Naive thymus-derived CD4-positive, alpha-beta T cell (primary cell): ENCODE measurements around the gene SRSF7. TPM values are rescaled to one million over a fixed set of nuclear protein-coding genes. Genes with fewer than 3 reads are reported as not detected.
A peak's percentile ranks its signal among the peaks of the same experiment; 100 is the strongest.

Experiments used
- ATAC-seq: fragments of 150-1000 bp; cut with Tn5 transposase; 2 replicates; pipeline ENCODE4 v1.10.0; 2021; ENCODE audit warnings: mild to moderate bottlenecking, moderate library complexity
- CTCF ChIA-PET: fragments of 350-600 bp; sonication (Branson Sonifier 250); formaldehyde crosslinking; loops from one replicate; lab custom pipeline; 2021; ENCODE audit warnings: antibody characterized with exemption; lab: Charles Lee
- POLR2A ChIA-PET: fragments of 350-600 bp; sonication (Branson Sonifier 250); formaldehyde crosslinking; loops from one replicate; lab custom pipeline; 2021; ENCODE audit warnings: antibody characterized with exemption, inconsistent platforms; lab: Charles Lee
- DNase-seq, 9 donors: peaks; one replicate each; pipeline versions ENCODE4 v3.0.0 to v3.0.0-alpha.2; 2020 to 2022; ENCODE audit warnings: mixed read lengths in 1 of 9
- H3K27ac ChIP-seq: one replicate; pipeline ENCODE4 v1.7.0; 2013; ENCODE audit warnings: mild to moderate bottlenecking, low read depth, low read length, moderate library complexity
- H3K27me3 ChIP-seq, 2 donors: one replicate each; pipeline ENCODE4 v1.7.0; 2013; ENCODE audit warnings: low read length in 2 of 2, mild to moderate bottlenecking in 2 of 2, moderate library complexity in 2 of 2; ENCODE audit not compliant: control insufficient read depth in 2 of 2, insufficient read depth in 2 of 2
- H3K36me3 ChIP-seq, 3 experiments: 1 replicate in 2 of 3; 2 replicates in 1 of 3; pipeline ENCODE4 v1.7.0; 2013; ENCODE audit warnings: low read length in 3 of 3, mild to moderate bottlenecking in 3 of 3, moderate library complexity in 1 of 3; ENCODE audit not compliant: insufficient read depth in 3 of 3, control insufficient read depth in 2 of 3
- H3K4me1 ChIP-seq, 2 donors: one replicate each; pipeline ENCODE4 v1.7.0; 2013; ENCODE audit warnings: low read length in 2 of 2, mild to moderate bottlenecking in 2 of 2, moderate library complexity in 1 of 2; ENCODE audit not compliant: control insufficient read depth in 2 of 2, insufficient read depth in 2 of 2
- H3K4me3 ChIP-seq: 2 replicates; pipeline ENCODE4 v1.7.0; 2013; ENCODE audit warnings: mild to moderate bottlenecking, low read length
- H3K9me3 ChIP-seq, 3 experiments: 1 replicate in 2 of 3; 2 replicates in 1 of 3; pipeline ENCODE4 v1.7.0; 2013; ENCODE audit warnings: low read length in 3 of 3; ENCODE audit not compliant: control insufficient read depth in 2 of 3
- H3K27ac Mint-ChIP-seq, 9 donors: one replicate each; pipeline ENCODE4 v1.8.0; 2020 to 2022; ENCODE audit warnings: mixed read lengths in 9 of 9, mild to moderate bottlenecking in 8 of 9, moderate library complexity in 5 of 9, inconsistent platforms in 2 of 9
- H3K27me3 Mint-ChIP-seq, 5 donors: one replicate each; pipeline ENCODE4 v1.8.0; 2021 to 2022; ENCODE audit warnings: mixed read lengths in 5 of 5, mild to moderate bottlenecking in 1 of 5
- H3K36me3 Mint-ChIP-seq, 5 donors: one replicate each; pipeline ENCODE4 v1.8.0; 2020 to 2022; ENCODE audit warnings: mixed read lengths in 5 of 5, mild to moderate bottlenecking in 3 of 5, inconsistent platforms in 1 of 5
- H3K4me1 Mint-ChIP-seq, 7 donors: one replicate each; pipeline ENCODE4 v1.8.0; 2020 to 2022; ENCODE audit warnings: mixed read lengths in 7 of 7, mild to moderate bottlenecking in 3 of 7, inconsistent platforms in 1 of 7
- H3K4me3 Mint-ChIP-seq, 10 donors: one replicate each; pipeline ENCODE4 v1.8.0; 2020 to 2022; ENCODE audit warnings: mild to moderate bottlenecking in 10 of 10, mixed read lengths in 10 of 10, moderate library complexity in 6 of 10, inconsistent platforms in 2 of 10
- H3K9me3 Mint-ChIP-seq, 11 donors: one replicate each; pipeline ENCODE4 v1.8.0; 2020 to 2022; ENCODE audit warnings: mixed read lengths in 11 of 11, mild to moderate bottlenecking in 4 of 11, inconsistent platforms in 1 of 11, moderate library complexity in 1 of 11
- intact Hi-C, 2 donors: fragments of 100-400 bp; cut with micrococcal nuclease; formaldehyde crosslinking; loops; one replicate each; pipeline ENCODE4 v1.15.1; 2023
- polyA plus RNA-seq, 2 donors: library from polyadenylated mRNA; unstranded; fragments of 300-500 nt; fragmentation: Illumina TruSeq; gene quantifications; one replicate each; pipeline ENCODE4 v1.2.3, GENCODE V29; 2021
- total RNA-seq, 6 experiments: library from RNA in 5 of 6; stranded (reverse) in 5 of 6; gene quantifications; 1 replicate in 5 of 6; 2 replicates in 1 of 6; pipeline ENCODE4 v1.2.3 and lab custom pipeline; 2021 to 2026

SRSF7 gene
- total and polyA plus RNA-seq, 7 experiments from 2014 or later = 197 to 503 (median 295) TPM

DNA sequence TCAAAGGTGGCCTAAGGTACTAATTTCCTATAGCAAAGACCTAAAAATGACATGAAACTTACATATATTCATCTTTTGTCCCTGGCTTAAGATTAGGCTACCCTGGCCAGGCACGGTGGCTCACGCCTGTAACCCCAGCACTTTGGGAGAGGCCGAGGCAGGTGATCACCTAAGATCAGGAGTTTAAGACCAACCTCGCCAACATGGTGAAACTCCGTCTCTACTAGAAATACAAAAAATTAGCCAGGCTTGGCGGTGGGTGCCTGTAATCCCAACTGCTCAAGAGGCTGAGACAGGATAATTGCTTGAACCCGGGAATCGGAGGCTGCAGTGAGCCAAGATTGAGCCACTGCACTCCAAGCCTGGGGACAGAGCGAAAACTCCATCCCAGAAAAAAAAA is 5.9 kb downstream of the SRSF7 start:
- ATAC-seq = no peak
- Histone ChIP-seq H3K4me1 (peaks cover 40 to 41% of the 10 kb centered on the region in 2 donors), H3K27me3 (no peaks in the 10 kb centered on the region), H3K9me3 (no peaks in the 10 kb centered on the region), H3K4me3 (no peak overlapping the region), H3K27ac (no peak overlapping the region), H3K36me3 (peaks cover 45 to 75% (median 64%) of the 10 kb centered on the region in 3 experiments)
- H3K27ac Mint-ChIP-seq = peak overlapping the region in 4 of 9 donors; percentile 11 to 70 (median 34)
- intact Hi-C loops = loop anchor here in 1 of 2 donors (10.0 kb wide), 2 partner anchors 1420 to 1660 kb away; partner anchors contain the start of genes GPATCH11, HEATR5B and PRKD3
- peaks cover 44 to 82% (median 68%) of the 10 kb centered on the region in 7 donors for H3K4me1 Mint-ChIP-seq
- peaks cover 0 to 6% (median 0%) of the 10 kb centered on the region in 11 donors for H3K9me3 Mint-ChIP-seq
- H3K4me3 Mint-ChIP-seq = peak overlapping the region in 5 of 10 donors; percentile 1 to 99 (median 95)
- H3K27me3 Mint-ChIP-seq = no peaks in the 10 kb centered on the region
- DNase-seq = no peak
- ChIA-PET POLR2A (interaction anchor here (1.2 kb wide), 1 partner anchor 11 kb away, joined by 4 read pairs; no protein-coding TSS in a partner anchor), CTCF (interaction anchor here (1.4 to 2.2 kb wide), 2 partner anchors 11 to 164 kb away, joined by 7 to 12 read pairs; no protein-coding TSS in a partner anchor)
- peaks cover 14 to 58% (median 49%) of the 10 kb centered on the region in 5 donors for H3K36me3 Mint-ChIP-seq

DNA sequence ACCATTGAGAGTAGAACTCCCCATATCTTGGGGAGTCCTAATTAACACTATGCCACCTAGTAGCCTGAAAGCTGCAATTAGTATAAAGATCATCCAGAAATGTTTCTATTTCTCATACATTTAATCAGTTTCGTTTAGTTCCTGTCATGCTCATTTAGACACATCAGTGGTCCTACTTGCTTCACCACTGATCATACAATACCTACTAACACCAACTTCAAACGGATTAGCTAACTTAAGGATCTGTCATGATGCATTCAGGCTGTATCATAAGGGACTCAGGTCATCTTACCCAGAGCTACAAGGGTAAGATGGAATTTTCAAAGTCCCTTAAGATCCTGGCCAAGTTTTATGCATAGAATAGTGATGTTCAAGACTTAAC is 6.8 kb downstream of the SRSF7 start:
- CTCF ChIA-PET = interaction anchor here (0.6 to 2.2 kb wide), 9 partner anchors 10 to 208 kb away, joined by 3 to 12 read pairs (median 6); no protein-coding TSS in a partner anchor
- intact Hi-C loops = loop anchor here in 1 of 2 donors (1.0 to 10.0 kb wide), 4 partner anchors 16 to 1660 kb away; partner anchors contain the start of genes GEMIN6, GPATCH11, HEATR5B and PRKD3
- ATAC-seq (no peak), DNase-seq (no peak)
- Histone ChIP-seq H3K27ac (peak overlapping the region; percentile 2), H3K4me1 (peaks cover 40 to 41% of the 10 kb centered on the region in 2 donors), H3K4me3 (no peak overlapping the region), H3K27me3 (no peaks in the 10 kb centered on the region), H3K9me3 (no peaks in the 10 kb centered on the region), H3K36me3 (peaks cover 45 to 67% (median 58%) of the 10 kb centered on the region in 3 experiments)
- peaks cover 9 to 54% (median 41%) of the 10 kb centered on the region in 5 donors for H3K36me3 Mint-ChIP-seq
- H3K27me3 Mint-ChIP-seq = no peaks in the 10 kb centered on the region
- peak overlapping the region in 3 of 9 donors; percentile 13 to 75 (median 49) for H3K27ac Mint-ChIP-seq
- peaks cover 41 to 78% (median 65%) of the 10 kb centered on the region in 7 donors for H3K4me1 Mint-ChIP-seq
- peak overlapping the region in 2 of 10 donors; percentile 5 to 7 for H3K4me3 Mint-ChIP-seq
- peaks cover 0 to 4% (median 0%) of the 10 kb centered on the region in 11 donors for H3K9me3 Mint-ChIP-seq
- POLR2A ChIA-PET = interaction anchor here (1.3 to 10.0 kb wide), 4 partner anchors 6 to 143 kb away, joined by 3 to 91 read pairs (median 4); partner anchors contain the start of genes GALM and SRSF7

DNA sequence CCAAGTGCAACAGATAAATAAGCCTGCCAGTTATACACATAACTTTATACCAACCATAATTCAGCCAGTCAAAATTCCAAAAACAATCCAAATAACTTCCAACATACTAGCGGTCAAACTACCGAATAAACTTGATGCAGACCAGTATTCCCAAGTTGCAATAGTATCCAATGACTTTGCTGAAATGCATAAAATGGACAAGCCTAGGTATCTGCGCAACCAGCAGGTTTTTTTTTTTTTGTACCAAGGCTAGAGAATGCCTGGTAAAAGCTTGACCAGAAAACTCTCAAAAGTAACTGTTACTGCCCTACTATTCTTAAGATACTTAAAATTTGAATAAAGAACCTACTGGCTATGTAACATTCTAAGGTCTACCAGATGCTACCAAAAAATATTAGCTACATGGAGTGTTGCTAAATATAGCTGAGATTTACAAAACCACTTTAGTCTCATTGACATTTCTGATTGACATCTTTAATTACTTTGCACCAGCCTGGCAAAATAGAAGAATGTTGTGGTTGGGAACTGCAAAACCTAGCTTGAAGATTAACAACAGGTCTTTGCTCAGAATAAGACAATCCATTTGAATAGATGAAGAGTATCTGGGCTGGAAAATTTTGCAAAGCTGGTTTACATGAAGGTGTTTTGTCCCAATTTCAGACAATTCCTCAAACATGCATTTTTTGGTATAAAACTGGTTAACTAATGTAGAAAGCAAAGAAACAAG is 7.3 kb downstream of the SRSF7 start:
- H3K36me3 Mint-ChIP-seq = peaks cover 9 to 53% (median 35%) of the 10 kb centered on the region in 5 donors
- peak overlapping the region in 1 of 10 donors; percentile 5 for H3K4me3 Mint-ChIP-seq
- ChIA-PET POLR2A (interaction anchor here (1.1 to 10.0 kb wide), 5 partner anchors 6 to 211 kb away, joined by 3 to 91 read pairs (median 4); partner anchors contain the start of genes GALM and SRSF7), CTCF (interaction anchor here (0.5 to 2.2 kb wide), 14 partner anchors 9 to 208 kb away, joined by 3 to 12 read pairs (median 4); no protein-coding TSS in a partner anchor)
- H3K27ac ChIP-seq = peak overlapping the region; percentile 2
- H3K4me3 ChIP-seq = no peak overlapping the region
- no peak for ATAC-seq
- H3K27me3 ChIP-seq = no peaks in the 10 kb centered on the region
- peaks cover 0 to 4% (median 0%) of the 10 kb centered on the region in 11 donors for H3K9me3 Mint-ChIP-seq
- H3K4me1 Mint-ChIP-seq = peaks cover 38 to 77% (median 60%) of the 10 kb centered on the region in 7 donors
- peak overlapping the region in 3 of 9 donors; percentile 13 to 75 (median 49) for H3K27ac Mint-ChIP-seq
- H3K36me3 ChIP-seq = peaks cover 45 to 63% (median 54%) of the 10 kb centered on the region in 3 experiments
- intact Hi-C loops = loop anchor here in 1 of 2 donors (1.0 to 10.0 kb wide), 4 partner anchors 16 to 1659 kb away; partner anchors contain the start of genes GEMIN6, GPATCH11, HEATR5B and PRKD3
- H3K9me3 ChIP-seq = no peaks in the 10 kb centered on the region
- no peaks in the 10 kb centered on the region for H3K27me3 Mint-ChIP-seq
- peaks cover 37 to 38% of the 10 kb centered on the region in 2 donors for H3K4me1 ChIP-seq
- DNase-seq = no peak

DNA sequence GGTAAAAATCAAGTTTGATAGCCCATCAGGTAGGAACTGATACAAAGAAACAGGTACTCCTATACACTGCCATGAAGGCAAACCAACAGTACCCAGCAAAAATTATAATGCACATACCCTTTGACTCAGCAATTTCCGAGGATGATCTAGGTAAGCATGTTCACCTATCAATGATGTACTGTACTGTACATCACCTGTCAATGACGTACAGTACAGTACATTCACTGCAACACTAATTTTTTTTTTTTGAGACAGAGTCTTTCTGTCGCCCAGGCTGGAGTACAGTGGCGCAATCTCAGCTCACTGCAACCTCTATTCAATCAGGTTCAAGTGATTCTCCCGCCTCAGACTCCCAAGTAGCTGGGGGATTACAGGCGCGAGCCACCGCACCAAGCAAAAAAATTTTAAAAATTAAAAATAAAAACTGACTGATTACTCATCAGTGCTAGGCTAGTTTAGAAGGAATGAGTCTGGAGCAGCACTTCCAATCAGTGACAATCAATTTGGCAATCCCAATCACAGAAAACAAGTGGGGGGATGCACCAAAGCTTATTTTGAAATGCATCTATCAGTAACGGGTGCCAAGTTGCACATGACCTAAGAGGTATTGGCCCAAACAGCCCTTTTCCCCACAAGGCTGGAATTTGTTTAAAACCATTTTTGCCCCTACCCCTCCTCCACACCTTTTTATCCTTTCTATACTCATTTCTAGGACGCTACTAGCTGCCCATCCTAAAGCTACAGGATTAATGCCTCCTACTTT is 8.2 kb downstream of the SRSF7 start:
- ChIA-PET CTCF (interaction anchor here (0.5 to 4.3 kb wide), 9 partner anchors 29 to 413 kb away, joined by 3 to 32 read pairs (median 6); no protein-coding TSS in a partner anchor), POLR2A (interaction anchor here (0.6 to 10.0 kb wide), 8 partner anchors 7 to 210 kb away, joined by 3 to 91 read pairs (median 4); partner anchors contain the start of genes GALM and SRSF7)
- Mint-ChIP-seq H3K27me3 (no peaks in the 10 kb centered on the region), H3K4me3 (no peak overlapping the region), H3K9me3 (peaks cover 0 to 2% (median 0%) of the 10 kb centered on the region in 11 donors), H3K4me1 (peaks cover 33 to 74% (median 53%) of the 10 kb centered on the region in 7 donors), H3K36me3 (peaks cover 7 to 47% (median 34%) of the 10 kb centered on the region in 5 donors), H3K27ac (peak overlapping the region in 3 of 9 donors; percentile 15 to 75 (median 41))
- ATAC-seq (peak; percentile 43), DNase-seq (no peak)
- no peak overlapping the region for H3K4me3 ChIP-seq
- no peaks in the 10 kb centered on the region for H3K9me3 ChIP-seq
- H3K27ac ChIP-seq = no peak overlapping the region
- peaks cover 38 to 54% (median 46%) of the 10 kb centered on the region in 3 experiments for H3K36me3 ChIP-seq
- no peaks in the 10 kb centered on the region for H3K27me3 ChIP-seq
- H3K4me1 ChIP-seq = peaks cover 28 to 29% of the 10 kb centered on the region in 2 donors
- intact Hi-C loops = loop anchor here in 1 of 2 donors (5.0 to 10.0 kb wide), 3 partner anchors 34 to 1658 kb away; partner anchors contain the start of genes GEMIN6, GPATCH11, HEATR5B and PRKD3

DNA sequence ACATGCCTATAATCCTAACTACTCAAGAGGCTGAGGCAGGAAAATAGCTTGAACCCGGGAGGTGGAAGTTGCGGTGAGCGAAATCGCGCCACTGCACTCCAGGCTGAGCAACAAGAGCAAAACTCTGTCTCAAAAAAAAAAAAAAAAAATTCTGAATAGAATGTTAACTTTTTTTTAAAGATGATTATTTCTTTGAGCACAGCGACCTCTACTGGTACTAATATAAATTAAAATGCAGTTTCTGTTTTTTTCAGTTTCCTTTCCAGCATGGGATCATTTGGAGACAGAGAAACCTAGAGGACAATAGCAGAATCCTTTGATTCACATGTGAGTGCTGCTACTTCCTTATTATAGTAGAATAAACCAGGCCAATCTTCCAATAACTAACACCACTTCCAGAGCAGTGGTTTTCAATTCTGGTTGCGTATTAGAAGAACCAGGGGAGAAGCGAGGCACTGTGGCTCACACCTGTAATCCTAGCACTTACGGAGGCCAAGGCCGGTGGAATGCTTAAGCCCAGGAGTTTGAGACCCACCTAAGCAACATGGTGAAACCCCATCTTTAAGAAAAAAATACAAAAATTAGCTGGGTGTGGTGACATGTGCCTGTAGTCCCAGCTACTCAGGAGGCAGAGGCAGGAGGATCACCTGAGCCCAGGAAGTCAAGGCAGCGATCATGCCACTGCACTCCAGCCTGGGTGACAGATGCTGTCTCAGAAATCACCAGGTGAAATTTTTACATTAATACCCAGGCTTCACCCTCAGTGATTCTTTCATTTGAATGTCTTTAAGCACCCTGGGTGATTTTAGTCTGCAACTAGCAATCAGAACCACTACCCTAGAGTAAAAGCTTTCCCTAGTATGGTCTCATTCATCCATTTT is 10.1 kb downstream of the SRSF7 start:
- Mint-ChIP-seq H3K27ac (peak overlapping the region in 8 of 9 donors; percentile 3 to 83 (median 70)), H3K4me3 (no peak overlapping the region), H3K4me1 (peaks cover 20 to 57% (median 36%) of the 10 kb centered on the region in 7 donors), H3K27me3 (no peaks in the 10 kb centered on the region), H3K9me3 (peaks cover 0 to 4% (median 0%) of the 10 kb centered on the region in 11 donors), H3K36me3 (peaks cover 0 to 33% (median 19%) of the 10 kb centered on the region in 5 donors)
- ChIA-PET POLR2A (interaction anchor here (0.6 to 10.0 kb wide), 4 partner anchors 9 to 160 kb away, joined by 3 to 91 read pairs (median 6); partner anchors contain the start of genes DHX57, MORN2 and SRSF7), CTCF (interaction anchor here (0.7 to 4.3 kb wide), 15 partner anchors 9 to 425 kb away, joined by 3 to 32 read pairs (median 3); no protein-coding TSS in a partner anchor)
- no peaks in the 10 kb centered on the region for H3K9me3 ChIP-seq
- no peaks in the 10 kb centered on the region for H3K27me3 ChIP-seq
- intact Hi-C loops = loop anchor here (1.0 to 10.0 kb wide), 10 partner anchors 8 to 1656 kb away; partner anchors contain the start of genes GEMIN6 (in 1 of the 2), GPATCH11 (in 1 of the 2), HEATR5B (in 1 of the 2) and PRKD3 (in 1 of the 2)
- H3K27ac ChIP-seq = no peak overlapping the region
- H3K36me3 ChIP-seq = peaks cover 20 to 35% (median 27%) of the 10 kb centered on the region in 3 experiments
- H3K4me3 ChIP-seq = no peak overlapping the region
- H3K4me1 ChIP-seq = peaks cover 10 to 11% of the 10 kb centered on the region in 2 donors
- peak; percentile 56 for ATAC-seq
- peak in 7 of 9 donors; percentile 31 to 59 (median 53) for DNase-seq
